Activated naive CD8-positive, alpha-beta T cell treated with anti-CD3 and anti-CD28 coated beads for 36 hours (primary cell): ENCODE data around the gene SEBOX. TPM values are rescaled to one million over a fixed set of nuclear protein-coding genes. Genes with fewer than 3 reads are reported as not detected.
A peak's percentile ranks its signal among the peaks of the same experiment; 100 is the strongest.

Experiments
- DNase-seq: peaks from one replicate; pipeline ENCODE4 v3.0.0; 2021
- H3K27ac Mint-ChIP-seq: one replicate; pipeline ENCODE4 v1.8.0; 2022; ENCODE audit warnings: mild to moderate bottlenecking, moderate library complexity, mixed read lengths
- H3K27me3 Mint-ChIP-seq: one replicate; pipeline ENCODE4 v1.8.0; 2022; ENCODE audit warnings: mild to moderate bottlenecking, mixed read lengths
- H3K36me3 Mint-ChIP-seq: one replicate; pipeline ENCODE4 v1.8.0; 2021; ENCODE audit warnings: mild to moderate bottlenecking, mixed read lengths
- H3K4me1 Mint-ChIP-seq: one replicate; pipeline ENCODE4 v1.8.0; 2021; ENCODE audit warnings: mixed read lengths
- H3K4me3 Mint-ChIP-seq: one replicate; pipeline ENCODE4 v1.8.0; 2022; ENCODE audit warnings: mild to moderate bottlenecking, moderate library complexity, mixed read lengths
- H3K9me3 Mint-ChIP-seq: one replicate; pipeline ENCODE4 v1.8.0; 2022; ENCODE audit warnings: mixed read lengths
- total RNA-seq, 2 experiments: library from RNA; stranded (reverse); gene quantifications; one replicate each; pipeline ENCODE4 v1.2.3, GENCODE V29; 2021

SEBOX gene
- total RNA-seq = not detected

DNA sequence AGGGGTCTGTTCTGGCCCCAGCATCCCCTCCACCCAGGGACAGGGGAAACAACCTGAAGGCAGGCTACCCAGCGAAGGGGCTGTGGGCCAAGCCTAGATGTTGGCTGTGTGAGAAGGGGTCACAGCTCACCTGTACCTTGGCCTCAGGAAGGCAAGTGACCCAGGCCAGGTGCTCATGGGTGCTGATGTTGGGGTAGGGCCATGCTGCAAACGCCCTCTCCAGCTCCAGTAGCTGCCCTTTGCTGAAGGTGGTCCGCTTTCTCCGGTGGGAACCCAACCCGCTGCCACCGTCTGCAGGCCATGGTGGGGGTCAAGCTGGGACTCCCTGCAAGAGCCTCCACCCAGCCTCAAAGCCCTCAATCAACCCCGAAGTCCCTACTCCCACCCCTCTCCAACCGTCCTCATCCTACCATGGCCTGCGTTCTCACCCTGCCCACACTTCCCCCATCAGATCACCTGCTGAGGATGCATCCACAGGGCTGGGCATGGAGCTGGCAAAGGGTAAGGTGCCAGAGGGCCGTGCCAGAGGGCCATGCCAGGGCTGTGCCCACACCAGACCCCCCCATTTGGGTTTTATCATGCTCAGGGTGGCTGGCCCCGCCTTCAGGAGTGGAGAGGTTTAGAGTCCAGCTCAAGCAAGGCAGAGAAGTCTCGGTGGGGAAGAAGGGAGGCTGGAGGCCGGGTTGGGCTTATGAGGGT lies at the start of gene SEBOX:
TSS of gene SEBOX (minus strand) at position 535 of the 699 bp plus-strand sequence. CDS start at position 487, 48 bp downstream.
- H3K27me3 Mint-ChIP-seq = no peaks in the 10 kb centered on the region
- no peaks in the 10 kb centered on the region for H3K9me3 Mint-ChIP-seq
- no peak within 1 kb of the TSS for H3K4me3 Mint-ChIP-seq
- no peak within 1 kb of the TSS for H3K27ac Mint-ChIP-seq
- peaks cover 2% of the 10 kb centered on the region for H3K36me3 Mint-ChIP-seq
- DNase-seq = no peak
- no peaks in the 10 kb centered on the region for H3K4me1 Mint-ChIP-seq

GRCh38 chr17:28413804-28414203 lies 48.8 kb upstream of the SEBOX start:
- H3K27ac Mint-ChIP-seq = no peak overlapping the region
- H3K4me3 Mint-ChIP-seq = no peak overlapping the region
- no peaks in the 10 kb centered on the region for H3K27me3 Mint-ChIP-seq
- H3K9me3 Mint-ChIP-seq = no peaks in the 10 kb centered on the region
- no peaks in the 10 kb centered on the region for H3K36me3 Mint-ChIP-seq
- H3K4me1 Mint-ChIP-seq = no peaks in the 10 kb centered on the region
- no peak for DNase-seq

DNA sequence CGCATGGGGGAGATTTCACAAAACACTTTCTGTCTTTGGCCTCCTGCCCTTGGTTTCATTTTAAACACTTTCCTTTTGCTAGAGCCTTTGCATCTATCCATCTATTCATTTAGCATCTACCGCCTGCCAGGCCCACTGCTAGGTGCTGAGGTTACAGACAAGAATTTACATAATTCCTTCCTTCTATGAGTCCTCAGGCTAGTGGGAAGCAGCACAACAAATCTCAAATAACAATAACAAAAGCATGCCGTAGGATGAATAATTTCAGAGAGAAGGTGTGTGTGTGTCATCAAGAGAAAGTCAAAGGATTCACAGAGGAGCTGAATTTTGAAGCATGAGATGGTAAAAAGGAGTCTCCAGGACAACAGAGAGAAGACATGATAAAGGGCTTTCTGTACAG lies 47.1 kb upstream of the SEBOX start:
- Mint-ChIP-seq H3K27ac (no peak overlapping the region), H3K4me1 (no peaks in the 10 kb centered on the region), H3K27me3 (no peaks in the 10 kb centered on the region), H3K4me3 (no peak overlapping the region), H3K9me3 (no peaks in the 10 kb centered on the region), H3K36me3 (no peaks in the 10 kb centered on the region)
- DNase-seq = no peak

GRCh38 chr17:28407974-28408306 lies 42.9 kb upstream of the SEBOX start:
- Mint-ChIP-seq H3K27ac (no peak overlapping the region), H3K27me3 (no peaks in the 10 kb centered on the region), H3K36me3 (no peaks in the 10 kb centered on the region), H3K4me3 (no peak overlapping the region), H3K4me1 (peaks cover 11% of the 10 kb centered on the region), H3K9me3 (no peaks in the 10 kb centered on the region)
- DNase-seq = no peak

DNA sequence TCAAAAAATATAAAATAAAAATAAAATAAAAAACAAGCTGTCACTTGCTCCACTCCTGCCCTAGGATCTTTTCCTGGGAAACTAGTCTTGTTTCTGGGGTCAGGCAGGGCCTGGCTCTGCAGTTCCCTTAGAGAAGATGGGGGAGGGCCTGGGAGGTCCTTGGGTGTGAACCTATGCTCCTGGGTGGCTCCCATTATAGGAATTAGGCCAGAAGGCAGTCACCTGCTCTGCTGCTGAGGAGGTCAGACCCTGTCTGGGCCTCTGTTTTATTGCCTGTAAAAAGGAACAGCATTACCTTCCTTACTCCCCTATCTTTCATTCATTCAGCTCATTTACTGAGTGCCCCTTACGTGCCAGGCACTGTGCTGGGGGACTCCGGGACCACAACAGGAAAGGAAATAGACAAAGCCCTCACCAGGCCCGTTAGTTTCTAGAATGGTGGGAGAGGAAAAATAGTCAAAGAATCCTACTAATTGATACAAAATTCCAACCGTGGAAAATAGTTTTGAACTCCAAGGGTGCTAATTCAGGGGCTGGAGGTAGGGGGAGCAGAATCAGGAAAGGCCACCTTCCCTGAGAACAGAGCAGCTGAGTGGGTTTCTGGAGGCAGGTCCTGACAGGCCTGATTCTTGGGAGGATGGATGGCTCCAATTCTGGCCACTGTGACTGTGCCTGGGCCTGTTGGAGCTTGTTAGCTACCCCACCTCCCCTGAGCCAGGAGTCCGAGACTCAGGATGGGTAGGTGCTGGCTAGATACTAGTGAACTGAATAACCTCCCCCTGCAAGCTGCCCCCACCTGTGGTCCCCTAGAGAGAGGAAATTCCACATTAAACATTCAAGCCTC lies 42.4 kb upstream of the SEBOX start:
- Mint-ChIP-seq H3K27me3 (no peaks in the 10 kb centered on the region), H3K4me3 (no peak overlapping the region), H3K27ac (no peak overlapping the region), H3K4me1 (peaks cover 11% of the 10 kb centered on the region), H3K9me3 (no peaks in the 10 kb centered on the region), H3K36me3 (no peaks in the 10 kb centered on the region)
- DNase-seq = no peak

GRCh38 chr17:28406473-28406814 lies 41.4 kb upstream of the SEBOX start:
- Mint-ChIP-seq H3K27ac (peak overlapping the region; percentile 54), H3K4me1 (peaks cover 11% of the 10 kb centered on the region), H3K27me3 (no peaks in the 10 kb centered on the region), H3K9me3 (no peaks in the 10 kb centered on the region), H3K36me3 (no peaks in the 10 kb centered on the region), H3K4me3 (peak overlapping the region; percentile 76)
- DNase-seq = no peak

- Mint-ChIP-seq H3K9me3 (no peaks in the 10 kb centered on the region), H3K36me3 (no peaks in the 10 kb centered on the region), H3K27ac (peak within 1 kb of the TSS; percentile 54), H3K4me1 (peaks cover 11% of the 10 kb centered on the region), H3K27me3 (no peaks in the 10 kb centered on the region), H3K4me3 (peak within 1 kb of the TSS; percentile 83)
- DNase-seq = peak; percentile 76
Measured at GRCh38 chr17:28405632-28406472, 40.9 kb upstream of the SEBOX start, which contains the start of gene SLC46A1. TSS of gene SLC46A1 (minus strand) at chr17:28406212. CDS start at chr17:28406114, 98 bp downstream.

GRCh38 chr17:28404812-28405570 lies 40.0 kb upstream of the SEBOX start:
- Mint-ChIP-seq H3K27ac (no peak overlapping the region), H3K9me3 (no peaks in the 10 kb centered on the region), H3K36me3 (no peaks in the 10 kb centered on the region), H3K27me3 (no peaks in the 10 kb centered on the region), H3K4me1 (peaks cover 11% of the 10 kb centered on the region), H3K4me3 (peak overlapping the region; percentile 83)
- no peak for DNase-seq

DNA sequence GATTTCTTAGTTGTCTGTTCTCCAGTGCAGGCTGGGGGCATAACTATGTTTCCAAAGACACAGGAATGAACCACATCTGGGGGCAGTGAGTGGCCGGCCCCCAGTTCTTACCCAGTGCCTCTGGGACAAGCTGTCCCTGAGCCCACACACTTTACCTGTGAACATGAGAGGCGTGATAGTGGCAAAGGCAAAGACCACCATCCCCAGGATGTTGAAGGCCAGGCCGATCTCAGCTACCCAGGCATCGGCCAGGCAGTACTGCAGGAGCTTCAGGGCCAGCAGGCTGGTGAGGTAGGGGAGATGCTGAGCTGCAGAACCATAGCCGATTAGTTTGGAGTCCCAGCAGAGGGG lies 39.4 kb upstream of the SEBOX start:
- H3K9me3 Mint-ChIP-seq = no peaks in the 10 kb centered on the region
- no peaks in the 10 kb centered on the region for H3K27me3 Mint-ChIP-seq
- DNase-seq = no peak
- H3K4me1 Mint-ChIP-seq = peaks cover 11% of the 10 kb centered on the region
- no peaks in the 10 kb centered on the region for H3K36me3 Mint-ChIP-seq
- H3K27ac Mint-ChIP-seq = no peak overlapping the region
- H3K4me3 Mint-ChIP-seq = no peak overlapping the region

GRCh38 chr17:28404007-28404406 lies 39.0 kb upstream of the SEBOX start:
- Mint-ChIP-seq H3K4me3 (no peak overlapping the region), H3K36me3 (no peaks in the 10 kb centered on the region), H3K4me1 (peaks cover 11% of the 10 kb centered on the region), H3K27me3 (no peaks in the 10 kb centered on the region), H3K27ac (no peak overlapping the region), H3K9me3 (no peaks in the 10 kb centered on the region)
- DNase-seq = no peak

DNA sequence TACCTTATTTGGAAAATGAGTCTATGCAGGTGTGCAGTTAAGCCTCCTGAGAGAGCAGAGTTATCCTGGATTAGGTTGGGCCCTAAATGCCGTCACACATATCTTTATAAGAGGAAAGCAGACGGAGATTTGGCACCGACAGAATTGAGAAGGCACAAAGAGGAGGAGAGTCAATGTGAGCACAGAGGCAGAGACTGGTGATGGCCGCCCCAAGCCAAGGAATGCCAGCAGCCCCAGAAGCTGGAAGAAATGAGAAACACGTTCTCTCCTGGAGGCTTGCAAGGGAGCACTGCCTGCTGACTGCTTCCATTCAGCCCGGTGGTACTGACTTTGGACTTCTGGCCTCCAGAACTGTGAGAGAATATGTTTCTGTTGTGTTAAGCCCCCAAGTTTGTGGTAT lies 37.8 kb upstream of the SEBOX start:
- Mint-ChIP-seq H3K4me1 (peaks cover 11% of the 10 kb centered on the region), H3K4me3 (no peak overlapping the region), H3K9me3 (no peaks in the 10 kb centered on the region), H3K36me3 (no peaks in the 10 kb centered on the region), H3K27ac (no peak overlapping the region), H3K27me3 (no peaks in the 10 kb centered on the region)
- DNase-seq = no peak

- no peak for DNase-seq
- no peak overlapping the region for H3K4me3 Mint-ChIP-seq
- peak overlapping the region; percentile 7 for H3K27ac Mint-ChIP-seq
Measured at GRCh38 chr17:28402224-28402630, 37.2 kb upstream of the SEBOX start.

DNA sequence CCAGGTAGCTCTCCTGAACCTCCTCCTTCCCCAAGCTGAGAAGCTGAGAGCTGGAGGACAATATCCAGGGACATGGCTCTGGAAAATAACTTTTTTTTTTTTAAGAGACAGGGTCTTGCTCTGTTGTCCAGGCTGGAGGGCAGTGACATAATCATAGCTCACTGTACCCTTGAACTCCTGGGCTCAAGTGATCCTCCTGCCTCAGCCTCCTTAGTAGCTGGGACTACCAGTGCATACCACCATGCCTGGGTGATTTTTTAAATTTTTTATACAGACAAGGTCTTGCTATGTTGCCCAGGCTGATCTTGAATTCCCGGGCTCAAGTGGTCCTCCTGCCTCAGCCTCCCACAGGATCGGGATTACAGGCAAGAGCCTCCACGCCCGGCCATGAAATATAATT lies 34.8 kb upstream of the SEBOX start:
- no peak overlapping the region for H3K4me3 Mint-ChIP-seq
- H3K36me3 Mint-ChIP-seq = no peaks in the 10 kb centered on the region
- DNase-seq = no peak
- no peaks in the 10 kb centered on the region for H3K27me3 Mint-ChIP-seq
- H3K27ac Mint-ChIP-seq = no peak overlapping the region
- peaks cover 8% of the 10 kb centered on the region for H3K4me1 Mint-ChIP-seq
- H3K9me3 Mint-ChIP-seq = no peaks in the 10 kb centered on the region

More at GRCh38 chr17:28402224-28402630, 37.2 kb upstream of the SEBOX start:
- Mint-ChIP-seq H3K4me1 (peaks cover 11% of the 10 kb centered on the region), H3K9me3 (no peaks in the 10 kb centered on the region), H3K27me3 (no peaks in the 10 kb centered on the region), H3K36me3 (no peaks in the 10 kb centered on the region)

GRCh38 chr17:28398280-28398981 lies 33.4 kb upstream of the SEBOX start:
- H3K4me1 Mint-ChIP-seq = peaks cover 4% of the 10 kb centered on the region
- DNase-seq = no peak
- no peaks in the 10 kb centered on the region for H3K36me3 Mint-ChIP-seq
- H3K27ac Mint-ChIP-seq = no peak overlapping the region
- H3K27me3 Mint-ChIP-seq = no peaks in the 10 kb centered on the region
- no peaks in the 10 kb centered on the region for H3K9me3 Mint-ChIP-seq
- no peak overlapping the region for H3K4me3 Mint-ChIP-seq
